Breast epithelium (tissue), 3 donors: Measurements from ENCODE around the gene PFN3.

Experiments used
- POLR2AphosphoS5 ChIP-seq, 3 donors: sonication (generic); formaldehyde crosslinking; IDR thresholded peaks; one replicate each; pipeline ENCODE4 v1.6.1; 2017; ENCODE audit warnings: antibody characterized with exemption in 3 of 3
- TF ChIP-seq, protein P1 (sequence below), 3 donors: fragments of 450-650 bp; IDR thresholded peaks; one replicate each; pipeline ENCODE4 v1.5.1; 2016 to 2017; ENCODE audit warnings: antibody characterized with exemption in 3 of 3, mild to moderate bottlenecking in 3 of 3, moderate library complexity in 3 of 3

DNA sequence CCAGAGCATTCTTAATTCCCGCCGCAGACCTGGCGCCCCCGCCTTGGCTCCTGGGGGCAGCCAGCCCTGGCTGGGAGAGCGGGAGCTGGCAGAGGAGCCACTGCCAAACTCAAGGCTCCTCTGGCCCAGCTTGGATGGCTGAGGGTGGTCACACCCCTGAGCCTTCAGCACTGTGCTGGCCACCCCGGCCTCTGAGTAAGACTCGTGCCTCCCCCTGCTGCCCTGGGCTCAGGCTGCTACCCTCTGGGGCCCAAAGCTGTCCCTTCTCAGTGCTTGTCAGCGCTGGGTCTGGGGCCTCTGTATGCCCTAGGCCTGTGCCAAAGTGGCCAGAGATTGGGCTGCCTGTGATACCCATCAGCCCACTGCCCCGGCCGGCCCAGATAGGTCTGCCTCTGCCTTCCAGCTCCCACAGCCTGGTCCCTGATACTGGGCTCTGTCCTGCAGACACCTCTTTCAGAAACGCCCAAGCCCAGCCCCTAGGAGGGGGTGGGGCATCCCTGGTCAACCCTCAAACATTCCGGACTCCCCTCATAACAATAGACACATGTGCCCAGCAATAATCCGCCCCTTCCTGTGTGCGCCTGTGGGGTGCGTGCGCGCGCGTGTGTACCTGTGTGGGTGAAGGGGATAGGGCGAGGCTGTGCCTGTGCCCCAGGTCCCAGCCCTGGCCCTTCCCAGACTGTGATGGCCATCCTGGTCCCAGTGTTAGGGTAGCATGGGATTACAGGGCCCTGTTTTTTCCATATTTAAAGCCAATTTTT lies 41.8 kb upstream of the PFN3 start:
- TF ChIP-seq, protein P1, sequence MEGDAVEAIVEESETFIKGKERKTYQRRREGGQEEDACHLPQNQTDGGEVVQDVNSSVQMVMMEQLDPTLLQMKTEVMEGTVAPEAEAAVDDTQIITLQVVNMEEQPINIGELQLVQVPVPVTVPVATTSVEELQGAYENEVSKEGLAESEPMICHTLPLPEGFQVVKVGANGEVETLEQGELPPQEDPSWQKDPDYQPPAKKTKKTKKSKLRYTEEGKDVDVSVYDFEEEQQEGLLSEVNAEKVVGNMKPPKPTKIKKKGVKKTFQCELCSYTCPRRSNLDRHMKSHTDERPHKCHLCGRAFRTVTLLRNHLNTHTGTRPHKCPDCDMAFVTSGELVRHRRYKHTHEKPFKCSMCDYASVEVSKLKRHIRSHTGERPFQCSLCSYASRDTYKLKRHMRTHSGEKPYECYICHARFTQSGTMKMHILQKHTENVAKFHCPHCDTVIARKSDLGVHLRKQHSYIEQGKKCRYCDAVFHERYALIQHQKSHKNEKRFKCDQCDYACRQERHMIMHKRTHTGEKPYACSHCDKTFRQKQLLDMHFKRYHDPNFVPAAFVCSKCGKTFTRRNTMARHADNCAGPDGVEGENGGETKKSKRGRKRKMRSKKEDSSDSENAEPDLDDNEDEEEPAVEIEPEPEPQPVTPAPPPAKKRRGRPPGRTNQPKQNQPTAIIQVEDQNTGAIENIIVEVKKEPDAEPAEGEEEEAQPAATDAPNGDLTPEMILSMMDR (IDR thresholded peaks at IDR 0.05): no peak
- TF ChIP-seq POLR2AphosphoS5 (IDR thresholded peaks at IDR 0.05): no peak
